GM21360 (cell line): ENCODE data around the gene EPB42.

Source experiments
- ATAC-seq: cut with Tn5 transposase; IDR thresholded peaks from one replicate; pipeline ENCODE4 v1.9.1; 2021; ENCODE audit warnings: mild to moderate bottlenecking, moderate library complexity; ENCODE audit not compliant: unreplicated experiment

EPB42 gene

GRCh38 chr15:43220991-43221403 lies at the start of gene EPB42:
TSS of gene EPB42 (minus strand) at chr15:43221018. CDS start at chr15:43220825, 193 bp downstream.
- no peak for ATAC-seq

DNA sequence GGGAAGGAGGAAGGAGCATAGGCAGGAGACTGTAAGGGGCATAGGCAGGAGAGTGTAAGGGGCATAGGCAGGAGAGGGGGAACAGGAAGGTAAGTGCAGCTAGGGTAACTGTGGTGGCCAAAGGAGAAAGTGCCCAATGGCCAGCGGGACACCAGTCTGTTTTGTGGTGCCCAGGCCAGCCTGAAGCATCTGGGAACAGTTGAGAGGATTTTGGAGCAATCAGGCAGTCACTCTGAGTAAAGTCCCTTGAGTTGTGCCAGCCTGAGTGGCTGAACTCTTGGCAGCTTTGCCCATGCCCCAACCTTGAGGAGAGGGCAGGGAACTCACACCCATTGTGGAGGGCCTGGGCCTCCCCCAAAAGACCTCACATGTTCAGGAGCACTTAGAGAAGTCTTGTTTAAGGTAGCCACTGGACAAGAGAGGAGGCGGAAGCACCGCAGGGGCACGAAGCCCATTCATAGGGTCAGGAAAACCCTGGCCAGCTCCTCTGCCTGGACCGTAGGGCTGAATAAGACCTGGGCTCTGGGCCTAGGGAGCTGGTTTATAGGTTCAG lies 49.4 kb upstream of the EPB42 start:
- ATAC-seq, result no peak

GRCh38 chr15:43268111-43269105 lies 47.6 kb upstream of the EPB42 start:
- no peak for ATAC-seq

DNA sequence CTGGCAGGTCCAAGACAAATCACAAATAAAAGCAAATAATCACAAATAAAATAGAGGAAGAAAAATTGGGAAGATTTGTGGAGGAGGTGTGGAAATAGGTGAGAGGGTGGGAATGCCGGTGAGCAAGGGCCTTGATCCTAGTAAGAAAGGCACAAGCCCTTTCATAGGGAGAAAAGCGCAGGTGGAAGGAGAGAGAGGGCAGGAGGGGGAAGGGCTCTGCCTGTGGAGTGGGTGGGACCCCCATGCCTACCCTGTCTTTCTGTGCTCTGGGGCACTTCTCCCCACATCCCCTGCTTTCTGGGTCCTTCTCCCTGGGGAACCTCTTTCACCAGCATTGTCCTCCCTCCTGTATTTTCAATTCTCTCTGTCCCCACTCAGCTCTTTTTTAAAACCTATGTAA lies 46.6 kb upstream of the EPB42 start:
- no peak for ATAC-seq

GRCh38 chr15:43266834-43267233 lies 46.0 kb upstream of the EPB42 start, which contains the start of gene TGM5:
TSS of gene TGM5 (minus strand) at chr15:43266928. CDS start at chr15:43266849, 79 bp downstream.
- ATAC-seq, result no peak

- ATAC-seq, result no peak
Observed at GRCh38 chr15:43266386-43266785, 45.6 kb upstream of the EPB42 start.

DNA sequence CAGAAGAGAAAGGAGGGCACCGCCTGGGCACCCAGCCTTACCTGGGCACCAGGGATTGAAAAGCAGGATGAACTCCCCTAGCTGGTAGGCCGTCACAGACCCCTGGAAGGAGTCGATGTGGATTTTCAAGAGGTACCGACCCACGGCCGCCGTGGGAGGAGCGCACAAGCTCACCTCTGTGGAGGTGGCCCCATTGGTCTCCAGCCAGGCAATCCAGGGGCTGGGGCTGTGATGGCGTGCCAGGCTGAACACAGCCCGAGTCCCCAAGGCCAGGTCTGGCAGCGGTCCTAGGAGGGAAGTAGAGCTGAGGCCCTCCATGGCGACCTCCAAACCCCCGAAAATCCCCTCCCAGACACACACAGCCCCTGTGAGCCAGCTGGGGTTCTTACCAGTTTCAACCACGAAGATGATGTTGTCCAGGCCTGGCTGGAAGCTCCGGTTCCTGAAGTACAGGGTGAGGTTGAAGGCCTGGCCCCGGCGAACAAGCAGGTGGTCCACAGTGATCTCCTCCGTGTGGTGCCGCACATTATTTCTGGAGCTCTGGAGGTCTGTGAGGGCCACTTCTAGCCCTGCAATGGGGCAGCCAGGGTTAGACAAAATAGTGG lies 39.3 kb upstream of the EPB42 start:
- ATAC-seq, result no peak

DNA sequence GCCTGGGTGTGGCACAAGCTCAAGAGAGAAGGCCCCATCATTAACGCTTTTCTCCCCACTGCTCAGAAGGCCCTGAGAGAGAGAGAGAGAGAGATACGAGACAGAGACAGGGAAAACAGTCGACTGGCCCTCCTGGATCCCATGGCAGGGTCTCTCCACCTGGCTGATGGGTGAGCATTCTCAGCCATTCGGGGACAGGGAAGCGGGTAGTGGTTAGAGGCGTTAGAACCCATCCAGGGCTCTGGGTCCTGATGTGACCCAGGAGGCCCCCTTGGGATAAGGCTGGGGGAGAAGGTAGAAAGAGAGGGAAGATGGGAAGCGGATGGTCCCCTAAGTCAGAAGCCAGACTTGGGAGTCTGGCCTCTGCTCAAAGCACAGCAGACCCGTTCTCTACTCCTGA lies 38.0 kb upstream of the EPB42 start:
- ATAC-seq, result no peak

- no peak for ATAC-seq
Observed at GRCh38 chr15:43256341-43256740, 35.5 kb upstream of the EPB42 start.

DNA sequence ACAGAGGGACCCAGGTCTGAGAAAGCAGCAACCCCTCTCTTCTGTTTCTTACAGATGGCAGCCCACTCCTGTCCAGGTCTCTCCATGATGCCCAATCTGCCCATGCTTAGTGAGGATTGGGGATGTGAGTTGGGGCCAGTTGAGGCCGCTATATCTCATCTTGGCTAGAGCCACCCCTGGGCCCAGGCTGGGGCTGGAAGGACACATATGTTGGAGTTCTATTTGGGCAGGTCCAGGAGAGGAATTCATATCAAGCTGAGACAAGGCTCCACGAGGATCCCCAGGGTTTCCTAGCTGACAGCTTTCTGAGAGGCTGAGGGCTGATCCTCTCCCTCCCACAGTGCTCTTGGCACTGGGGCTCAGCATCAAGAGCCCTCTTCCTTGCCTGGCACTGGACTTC lies 34.6 kb upstream of the EPB42 start:
- ATAC-seq, result no peak

DNA sequence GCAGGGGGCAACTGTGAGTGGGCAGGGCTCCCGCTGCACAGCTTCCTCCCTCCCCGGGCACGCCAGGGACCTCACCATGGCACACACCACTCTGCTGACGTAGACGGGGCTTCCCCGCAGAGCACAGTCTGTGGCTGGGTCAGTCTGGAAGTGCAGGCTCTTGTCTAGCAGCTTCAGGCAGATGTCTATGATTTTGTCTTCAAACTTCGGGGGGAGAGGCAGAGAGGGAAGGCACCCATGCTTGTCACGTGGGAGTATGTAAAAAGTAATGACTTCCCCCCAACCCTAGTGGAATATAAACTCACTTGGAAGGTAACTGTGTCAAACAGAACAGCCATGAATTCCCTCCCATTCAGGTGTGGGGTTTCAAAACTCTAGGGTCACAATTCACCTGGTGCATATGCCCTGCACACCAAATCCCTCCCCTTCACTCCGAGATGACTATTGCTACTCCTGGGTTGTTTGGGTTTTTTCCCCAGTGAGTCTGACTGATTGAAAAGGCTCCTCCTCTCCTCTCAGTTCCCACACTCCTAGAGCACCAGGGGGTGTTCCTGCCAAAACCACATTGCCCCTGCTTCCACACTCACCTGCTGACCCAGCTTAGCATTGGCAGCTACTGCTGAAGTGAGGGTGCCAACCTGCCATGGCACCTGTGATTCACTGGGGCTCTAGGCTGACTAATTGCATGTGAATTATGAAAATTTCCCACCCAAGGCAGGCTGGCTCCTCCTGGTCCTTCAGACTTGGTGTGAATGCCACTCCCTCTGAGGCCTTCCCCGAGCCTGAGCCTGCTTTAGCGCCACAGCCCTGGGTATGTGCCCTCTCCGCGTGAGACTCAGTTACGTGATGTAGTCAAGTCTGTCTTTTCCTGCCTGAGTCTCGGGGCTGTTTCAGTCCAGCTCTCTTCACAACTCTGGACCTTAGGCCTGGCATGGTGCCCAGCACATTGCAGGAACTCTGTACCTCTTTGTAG lies 32.9 kb upstream of the EPB42 start:
- peak; percentile 51 for ATAC-seq

DNA sequence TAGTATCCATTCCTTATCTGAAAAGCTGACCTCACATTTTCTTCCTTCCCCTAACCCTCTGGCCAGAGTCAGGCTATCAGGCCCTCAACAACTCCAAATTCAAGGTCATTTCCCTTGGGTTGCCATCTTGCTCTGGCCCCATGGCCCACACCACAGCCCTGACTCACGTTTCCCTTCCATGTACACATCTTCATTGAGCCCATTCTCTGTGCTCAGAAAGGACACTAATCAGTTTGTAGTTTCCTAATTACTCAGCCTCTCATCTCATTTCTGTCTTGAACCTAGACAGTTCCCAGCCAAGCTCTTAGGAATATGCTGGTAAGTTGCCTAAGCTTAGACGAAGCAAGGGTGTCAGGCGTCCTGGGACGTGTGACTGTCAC lies 31.0 kb upstream of the EPB42 start:
- no peak for ATAC-seq

- ATAC-seq, result no peak
Observed at GRCh38 chr15:43251185-43251870, 30.5 kb upstream of the EPB42 start.

DNA sequence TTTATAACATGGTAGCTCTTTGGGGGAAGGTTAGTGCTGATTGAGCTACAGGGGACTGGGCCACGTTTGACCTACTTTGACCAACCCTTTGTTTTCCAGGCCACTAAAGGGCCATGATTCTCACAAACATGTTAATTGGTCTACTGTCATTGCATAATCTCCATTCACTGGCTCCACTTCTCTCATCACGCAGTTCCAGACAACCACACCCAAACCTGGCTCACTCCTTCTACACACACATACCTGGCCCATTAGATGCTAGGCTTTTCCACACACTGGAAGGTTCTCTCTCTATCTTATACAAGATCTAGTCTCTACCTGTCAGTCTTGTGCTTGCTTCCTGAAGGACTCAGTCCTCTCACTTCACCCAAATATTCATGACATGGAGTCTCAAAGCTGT lies 30.0 kb upstream of the EPB42 start:
- ATAC-seq, result no peak

DNA sequence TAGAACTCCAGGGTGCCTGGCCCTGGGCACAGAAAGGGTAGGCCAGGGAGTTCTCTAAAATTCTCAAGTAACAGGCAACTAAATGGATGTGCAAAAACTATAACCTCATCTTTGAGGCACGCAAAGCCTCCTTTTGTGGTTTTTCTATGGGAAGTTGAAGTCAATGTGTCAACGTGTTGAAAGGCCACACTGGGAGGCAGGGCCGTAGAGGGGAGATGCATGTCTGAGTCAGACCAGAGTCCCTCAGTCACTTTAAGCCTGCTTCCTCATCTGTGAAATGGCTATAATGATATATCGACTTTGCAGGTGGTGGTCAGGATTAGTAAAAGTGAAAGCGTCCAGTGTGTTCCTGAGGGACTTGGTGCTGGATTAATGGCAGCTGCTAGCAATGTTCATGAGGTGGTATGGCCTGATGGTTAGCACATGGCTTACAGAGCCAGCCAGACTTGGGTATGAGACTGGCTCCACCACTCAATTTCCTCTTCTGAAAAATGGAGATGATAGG lies 28.9 kb upstream of the EPB42 start:
- peak; percentile 44 for ATAC-seq

- ATAC-seq, result no peak
Observed at GRCh38 chr15:43249236-43249635, 28.4 kb upstream of the EPB42 start.

- no peak for ATAC-seq
Observed at GRCh38 chr15:43246261-43246774, 25.5 kb upstream of the EPB42 start.

- no peak for ATAC-seq
Observed at GRCh38 chr15:43244092-43244491, 23.3 kb upstream of the EPB42 start.

GRCh38 chr15:43243020-43243645 lies 22.3 kb upstream of the EPB42 start:
- no peak for ATAC-seq
